PC-9 (cell line): ENCODE results near the gene WRAP73. TPM values are rescaled to one million over a fixed set of nuclear protein-coding genes. Genes with fewer than 3 reads are reported as not detected.
A peak's percentile ranks its signal among the peaks of the same experiment; 100 is the strongest.
"Not testable (repeated sequence)": the region's sequence is repeated elsewhere in the genome, so short reads cannot be mapped to it uniquely, and the experiment has no call there.

Experiments used
- BruUV-seq: library from RNA; stranded (reverse); fragments of 400-500 nt; replicated peaks from 2 replicates; lab custom pipeline; 2021; lab: Mats Ljungman, UMichigan
- CTCF ChIA-PET: fragments of 300-600 bp; sonication (Branson Sonifier 250); formaldehyde crosslinking; loops from one replicate; lab custom pipeline; 2022; ENCODE audit warnings: antibody characterized with exemption; lab: Charles Lee
- POLR2A ChIA-PET: fragments of 300-600 bp; sonication (Branson Sonifier 250); formaldehyde crosslinking; loops from one replicate; lab custom pipeline; 2022; ENCODE audit warnings: antibody characterized with exemption; ENCODE audit not compliant: unreplicated experiment; lab: Charles Lee
- DNase-seq, 2 experiments: peaks; one replicate each; pipeline versions ENCODE4 v3.0.0 to v3.0.0-alpha.2; 2015 to 2022; ENCODE audit warnings: mixed read lengths in 1 of 2
- H2AFZ ChIP-seq: fragments of 200-600 bp; sonication (generic); 2 replicates; pipeline ENCODE4 v1.8.1; 2017; ENCODE audit warnings: antibody characterized with exemption
- H3F3A ChIP-seq: fragments of 200-600 bp; sonication (generic); 2 replicates; pipeline ENCODE4 v1.8.1; 2017; ENCODE audit warnings: antibody characterized with exemption, mild to moderate bottlenecking, low read depth; ENCODE audit not compliant: insufficient read depth
- H3K27ac ChIP-seq: fragments of 200-600 bp; sonication (generic); 2 replicates; pipeline ENCODE4 v1.6.1; 2016; ENCODE audit warnings: mixed run types
- H3K27me3 ChIP-seq: fragments of 200-600 bp; sonication (generic); 2 replicates; pipeline ENCODE4 v1.6.1; 2016; ENCODE audit warnings: low read depth, mixed run types; ENCODE audit not compliant: insufficient read depth
- H3K36me3 ChIP-seq: fragments of 200-600 bp; sonication (generic); 2 replicates; pipeline ENCODE4 v1.6.1; 2016; ENCODE audit warnings: low read depth, mixed run types
- H3K4me1 ChIP-seq: fragments of 200-600 bp; sonication (generic); replicated peaks from 2 replicates; pipeline ENCODE4 v1.6.1; 2016; ENCODE audit warnings: mixed run types; ENCODE audit not compliant: insufficient read depth
- H3K4me2 ChIP-seq: fragments of 200-600 bp; sonication (generic); 2 replicates; pipeline ENCODE4 v1.6.1; 2017; ENCODE audit warnings: mixed run types
- H3K4me3 ChIP-seq: fragments of 200-600 bp; sonication (generic); 2 replicates; pipeline ENCODE4 v1.6.1; 2016; ENCODE audit warnings: mixed run types
- H3K79me2 ChIP-seq: fragments of 200-600 bp; sonication (generic); 2 replicates; pipeline ENCODE4 v1.6.1; 2017; ENCODE audit warnings: low read depth, mixed run types
- H3K9me2 ChIP-seq: fragments of 200-600 bp; sonication (generic); 2 replicates; pipeline ENCODE4 v1.8.1; 2017; ENCODE audit warnings: mild to moderate bottlenecking; ENCODE audit not compliant: insufficient read depth
- H3K9me3 ChIP-seq: fragments of 200-600 bp; sonication (generic); 2 replicates; pipeline ENCODE4 v1.8.1; 2016; ENCODE audit warnings: low read depth; ENCODE audit not compliant: insufficient read depth
- H4K20me1 ChIP-seq: fragments of 200-600 bp; sonication (generic); 2 replicates; pipeline ENCODE4 v1.8.1; 2017; ENCODE audit not compliant: insufficient read depth
- CTCF ChIP-seq: fragments of 200-600 bp; sonication (generic); conservative IDR thresholded peaks from 2 replicates; pipeline ENCODE4 v1.6.1; 2017; ENCODE audit warnings: mixed run types, antibody characterized with exemption, mild to moderate bottlenecking, moderate library complexity
- EZH2 ChIP-seq: fragments of 200-600 bp; sonication (generic); IDR thresholded peaks from 2 replicates; pipeline ENCODE4 v1.8.0; 2017; ENCODE audit warnings: antibody characterized with exemption, low read depth
- intact Hi-C: fragments of 100-400 bp; cut with micrococcal nuclease; formaldehyde crosslinking; loops from one replicate; pipeline ENCODE4 v1.10.0; 2022; ENCODE audit not compliant: unreplicated experiment
- total RNA-seq: library from RNA; stranded (reverse); gene quantifications from 2 replicates; pipeline ENCODE4 v1.2.3, GENCODE V29; 2021

Gene WRAP73
- total RNA-seq, 1 experiment from 2014 or later: 25.5 TPM

GRCh38 chr1:3623441-3624199, 26.3 kb downstream of the WRAP73 start:
- peak overlapping the region; percentile 100 for H2AFZ ChIP-seq
- no peaks in the 10 kb centered on the region for H3K9me3 ChIP-seq
- H3K9me2 ChIP-seq: no peaks in the 10 kb centered on the region
- H3K4me3 ChIP-seq: peak overlapping the region; percentile 99
- H3K79me2 ChIP-seq: peaks cover 14% of the 10 kb centered on the region
- no peaks in the 10 kb centered on the region for H4K20me1 ChIP-seq
- peaks cover 23% of the 10 kb centered on the region for H3K4me1 ChIP-seq
- intact Hi-C loops: loop anchor here (2.0 kb wide), 1 partner anchor 101 kb away; no protein-coding TSS in a partner anchor
- CTCF ChIA-PET: interaction anchor here (0.6 to 0.7 kb wide), 2 partner anchors 96 to 101 kb away, joined by 3 to 8 read pairs; no protein-coding TSS in a partner anchor
- POLR2A ChIA-PET: no interaction called here
- no TSS peak for BruUV-seq
- H3K4me2 ChIP-seq: peak overlapping the region; percentile 98
- TF ChIP-seq CTCF: no peak
- no peak for TF ChIP-seq EZH2
- H3K27ac ChIP-seq: no peak overlapping the region
- H3F3A ChIP-seq: peaks cover 15% of the 10 kb centered on the region
- no peaks in the 10 kb centered on the region for H3K36me3 ChIP-seq
- DNase-seq: no peak
- H3K27me3 ChIP-seq: no peaks in the 10 kb centered on the region

GRCh38 chr1:3622102-3622501, 27.8 kb downstream of the WRAP73 start:
- CTCF ChIA-PET: interaction anchor here (1.3 kb wide), 1 partner anchor 169 kb away, joined by 10 read pairs; no protein-coding TSS in a partner anchor
- DNase-seq, H3K9me3 ChIP-seq, H3K36me3 ChIP-seq, H3K9me2 ChIP-seq, POLR2A ChIA-PET, intact Hi-C loops, H3K27ac ChIP-seq, H2AFZ ChIP-seq, H3F3A ChIP-seq, H3K4me3 ChIP-seq, H3K27me3 ChIP-seq, BruUV-seq, H4K20me1 ChIP-seq, H3K4me2 ChIP-seq: not testable (repeated sequence)
- Histone ChIP-seq H3K79me2 (peaks cover 14% of the 10 kb centered on the region), H3K4me1 (peaks cover 24% of the 10 kb centered on the region)

DNA sequence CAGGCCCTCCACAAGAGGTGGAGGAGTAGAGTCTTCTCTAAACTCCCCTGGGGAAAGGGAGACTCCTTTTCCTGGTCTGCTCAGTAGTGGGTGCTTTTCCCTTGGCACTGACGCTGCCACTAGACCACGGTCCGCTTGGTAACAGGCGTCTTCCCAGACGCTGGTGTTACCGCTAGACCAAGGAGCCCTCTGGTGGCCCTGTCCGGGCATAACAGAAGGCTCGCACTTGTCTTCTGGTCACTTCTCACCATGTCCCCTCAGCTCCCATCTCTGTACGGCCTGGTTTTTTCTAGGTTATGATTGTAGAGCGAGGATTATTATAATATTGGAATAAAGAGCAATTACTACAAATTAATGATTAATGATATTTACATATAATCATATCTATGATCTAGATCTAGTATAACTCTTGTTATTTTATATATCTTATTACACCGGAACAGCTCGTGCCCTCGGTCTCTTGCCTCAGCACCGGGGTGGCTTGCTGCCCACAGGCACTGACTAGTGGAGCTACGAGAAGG, 28.7 kb downstream of the WRAP73 start:
- H3K4me2 ChIP-seq, H3K9me2 ChIP-seq, intact Hi-C loops, H3K9me3 ChIP-seq, H3F3A ChIP-seq, H3K36me3 ChIP-seq, H3K27ac ChIP-seq, H4K20me1 ChIP-seq, DNase-seq, H3K27me3 ChIP-seq, H3K4me3 ChIP-seq, BruUV-seq, H2AFZ ChIP-seq: not testable (repeated sequence)
- ChIA-PET POLR2A (interaction anchor here (0.6 kb wide), 2 partner anchors 73 to 331 kb away, joined by 3 read pairs; no protein-coding TSS in a partner anchor), CTCF (interaction anchor here (1.3 kb wide), 1 partner anchor 168 kb away, joined by 10 read pairs; no protein-coding TSS in a partner anchor)
- Histone ChIP-seq H3K4me1 (peaks cover 22% of the 10 kb centered on the region), H3K79me2 (peaks cover 12% of the 10 kb centered on the region)
- TF ChIP-seq CTCF: peak; percentile 79
